Endothelial cell of umbilical vein (primary cell): ENCODE measurements around the gene ZNF829. TPM values are rescaled to one million over a fixed set of nuclear protein-coding genes. Genes with fewer than 3 reads are reported as not detected.

Source experiments
- BruUV-seq: library from RNA; stranded (reverse); fragments of 400-500 nt; replicated peaks from 2 replicates; lab custom pipeline; 2021; lab: Mats Ljungman, UMichigan
- CTCF ChIA-PET: fragments of 300-600, 350-600 bp; sonication (Branson Sonifier 250); formaldehyde crosslinking; loops from one replicate; lab custom pipeline; 2021; ENCODE audit warnings: antibody characterized with exemption, inconsistent platforms; lab: Charles Lee
- POLR2A ChIA-PET: fragments of 300-600, 350-600 bp; sonication (Branson Sonifier 250); formaldehyde crosslinking; loops from one replicate; lab custom pipeline; 2021; ENCODE audit warnings: antibody characterized with exemption, inconsistent platforms; lab: Charles Lee
- DNase-seq: peaks from one replicate; pipeline ENCODE4 v3.0.0-alpha.2; 2011; ENCODE audit warnings: low read depth, low spot score
- FAIRE-seq: peaks from 2 replicates; lab custom pipeline; 2011; peaks lifted over from hg19 to GRCh38; lab: Jason Lieb, UNC
- H2AFZ ChIP-seq: 2 replicates; pipeline ENCODE4 v1.6.0; 2012; ENCODE audit warnings: low read depth, low read length, control low read depth, inconsistent platforms
- H3K27ac ChIP-seq: 2 replicates; pipeline ENCODE4 v1.5.1; 2011; ENCODE audit warnings: low read depth, mild to moderate bottlenecking, control low read depth, low read length, moderate library complexity; ENCODE audit not compliant: insufficient read depth
- H3K27me3 ChIP-seq, 2 experiments: 2 replicates each; pipeline versions ENCODE4 v1.6.0 to v1.6.1; 2011; ENCODE audit warnings: low read length in 2 of 2, mixed read lengths in 1 of 2; ENCODE audit not compliant: control insufficient read depth in 2 of 2, insufficient read depth in 2 of 2
- H3K36me3 ChIP-seq, 2 experiments: 2 replicates in 1 of 2; 3 replicates in 1 of 2; pipeline ENCODE4 v1.5.1; 2011; ENCODE audit warnings: low read length in 2 of 2, mild to moderate bottlenecking in 1 of 2, moderate library complexity in 1 of 2; ENCODE audit not compliant: control insufficient read depth in 2 of 2, insufficient read depth in 2 of 2; ENCODE audit errors: extremely low read depth in 1 of 2
- H3K4me1 ChIP-seq: 3 replicates; pipeline ENCODE4 v1.5.1; 2011; ENCODE audit warnings: mild to moderate bottlenecking, low read length; ENCODE audit not compliant: control insufficient read depth, insufficient read depth; ENCODE audit errors: extremely low read depth
- H3K4me2 ChIP-seq: 2 replicates; pipeline ENCODE4 v1.6.1; 2011; ENCODE audit warnings: low read length, control low read depth, mixed read lengths; ENCODE audit not compliant: insufficient read depth
- H3K4me3 ChIP-seq, 3 experiments: fragments of 200-600 bp in 1 of 3; sonication (generic), shearing (Covaris generic) in 1 of 3; replicated peaks in 1 of 3; 2 replicates each; pipeline ENCODE4 v1.5.1; 2011 to 2016; ENCODE audit warnings: control low read depth in 3 of 3, low read length in 3 of 3, mild to moderate bottlenecking in 2 of 3, inconsistent platforms in 1 of 3, low read depth in 1 of 3, moderate library complexity in 1 of 3; ENCODE audit not compliant: insufficient read depth in 1 of 3
- H3K79me2 ChIP-seq: 2 replicates; pipeline ENCODE4 v1.6.0; 2012; ENCODE audit warnings: low read length, inconsistent platforms; ENCODE audit not compliant: control insufficient read depth, insufficient read depth
- H3K9ac ChIP-seq: replicated peaks from 2 replicates; pipeline ENCODE3; 2011; ENCODE audit warnings: low read length, control low read depth; ENCODE audit not compliant: insufficient read depth; ENCODE audit errors: extremely low read depth
- H3K9me1 ChIP-seq: replicated peaks from 3 replicates; pipeline ENCODE4 v1.6.0; 2011; ENCODE audit warnings: mild to moderate bottlenecking, low read length; ENCODE audit not compliant: control insufficient read depth, insufficient read depth; ENCODE audit errors: extremely low read depth
- H3K9me3 ChIP-seq: replicated peaks from 2 replicates; pipeline ENCODE4 v1.5.1; 2012; ENCODE audit warnings: low read length, inconsistent platforms; ENCODE audit not compliant: control insufficient read depth, insufficient read depth
- H4K20me1 ChIP-seq: replicated peaks from 2 replicates; pipeline ENCODE3; 2011; ENCODE audit warnings: mild to moderate bottlenecking, low read length; ENCODE audit not compliant: control insufficient read depth, insufficient read depth; ENCODE audit errors: extremely low read depth
- EZH2 ChIP-seq: IDR thresholded peaks from 2 replicates; pipeline ENCODE4 v1.6.1; 2012; ENCODE audit warnings: borderline replicate concordance, low read depth, mild to moderate bottlenecking, moderate library complexity, low read length, inconsistent platforms; ENCODE audit not compliant: severe bottlenecking
- FOS ChIP-seq: IDR thresholded peaks from 2 replicates; pipeline ENCODE4 v1.6.1; 2011; ENCODE audit warnings: mild to moderate bottlenecking, low read length, moderate library complexity, borderline replicate concordance; ENCODE audit not compliant: insufficient read depth
- GATA2 ChIP-seq: IDR thresholded peaks from 2 replicates; pipeline ENCODE4 v1.7.0; 2011; ENCODE audit warnings: low read depth, mild to moderate bottlenecking, moderate library complexity, mixed read lengths, low read length; ENCODE audit not compliant: insufficient read length, insufficient read depth
- JUN ChIP-seq: IDR thresholded peaks from 2 replicates; pipeline ENCODE4 v1.6.1; 2011; ENCODE audit warnings: borderline replicate concordance, low read depth; ENCODE audit not compliant: insufficient read length, insufficient read depth
- MAX ChIP-seq: IDR thresholded peaks from 2 replicates; pipeline ENCODE4 v1.6.1; 2011; ENCODE audit not compliant: insufficient read depth, insufficient read length
- MYC ChIP-seq: IDR thresholded peaks from one replicate; pipeline ENCODE4 v1.6.1; 2011; ENCODE audit warnings: mild to moderate bottlenecking, low read depth, low read length
- POLR2A ChIP-seq: IDR thresholded peaks from 2 replicates; pipeline ENCODE4 v1.6.1; 2012; ENCODE audit warnings: low read depth, mild to moderate bottlenecking, control low read depth, low read length
- POLR2AphosphoS5 ChIP-seq: IDR thresholded peaks from 2 replicates; pipeline ENCODE4 v1.6.1; 2012; ENCODE audit warnings: low read depth, mild to moderate bottlenecking, control low read depth, low read length, moderate library complexity; ENCODE audit not compliant: insufficient read depth
- dilution Hi-C: fragments of 300-500 bp; cut with MboI; formaldehyde crosslinking; loops from one replicate; pipeline ENCODE4 v1.15.0; 2019; ENCODE audit warnings: low sequenced_read_pairs; ENCODE audit not compliant: extremely low pct_ligation_motif_present
- intact Hi-C: fragments of 100-400 bp; cut with micrococcal nuclease; formaldehyde crosslinking; loops from one replicate; pipeline ENCODE4 v1.10.0; 2022
- polyA plus RNA-seq, 4 experiments: library from polyadenylated mRNA; depleted of rRNA in 3 of 4; stranded (reverse) in 3 of 4; unstranded in 1 of 4; fragments of >200 nt; gene quantifications; 2 replicates each; pipeline versions ENCODE4 v1.2.1 to v1.2.3, GENCODE V29; 2011 to 2012; ENCODE audit warnings: missing spikeins in 1 of 4
- total RNA-seq: library from RNA; stranded (reverse); gene quantifications from 2 replicates; pipeline ENCODE4 v1.2.3, GENCODE V29; 2021

The ZNF829 gene
- total and polyA plus RNA-seq, 2 donors (not counting 3 experiments of a cell fraction or from before 2014, with no cell fraction given), result 0.47 to 1.3 TPM

GRCh38 chr19:36939153-36939552, 23.1 kb upstream of the ZNF829 start:
- ChIA-PET POLR2A (no interaction called here), CTCF (no interaction called here)
- H3K9me1 ChIP-seq, result no peaks in the 10 kb centered on the region
- no peaks in the 10 kb centered on the region for H3K79me2 ChIP-seq
- H3K4me3 ChIP-seq, result no peak overlapping the region
- no peaks in the 10 kb centered on the region for H4K20me1 ChIP-seq
- H3K27ac ChIP-seq, result no peak overlapping the region
- DNase-seq (no peak), FAIRE-seq (no peak)
- H3K4me2 ChIP-seq, result no peak overlapping the region
- H3K4me1 ChIP-seq, result no peaks in the 10 kb centered on the region
- no peaks in the 10 kb centered on the region for H3K9me3 ChIP-seq
- no peak overlapping the region for H2AFZ ChIP-seq
- H3K27me3 ChIP-seq, result no peaks in the 10 kb centered on the region
- TF ChIP-seq POLR2AphosphoS5 (no peak), MYC (no peak), JUN (no peak)
- dilution Hi-C loops, result no loop called here
- no TSS peak for BruUV-seq
- intact Hi-C loops, result no loop called here
- H3K36me3 ChIP-seq, result peaks cover 0 to 3% of the 10 kb centered on the region in 2 experiments
- H3K9ac ChIP-seq, result no peak overlapping the region

GRCh38 chr19:36931684-36932083, 15.6 kb upstream of the ZNF829 start:
- DNase-seq (no peak), FAIRE-seq (no peak)
- BruUV-seq, result no TSS peak
- dilution Hi-C loops (no loop called here), intact Hi-C loops (no loop called here)
- ChIA-PET POLR2A (no interaction called here), CTCF (no interaction called here)
- Histone ChIP-seq H2AFZ (no peak overlapping the region), H3K27ac (no peak overlapping the region), H3K9me3 (no peaks in the 10 kb centered on the region), H3K9ac (no peak overlapping the region), H3K79me2 (no peaks in the 10 kb centered on the region), H4K20me1 (no peaks in the 10 kb centered on the region), H3K4me1 (no peaks in the 10 kb centered on the region), H3K36me3 (no peaks in the 10 kb centered on the region), H3K27me3 (no peaks in the 10 kb centered on the region), H3K4me3 (no peak overlapping the region), H3K4me2 (no peak overlapping the region), H3K9me1 (no peaks in the 10 kb centered on the region)
- TF ChIP-seq EZH2, result no peak
- TF ChIP-seq MAX, result no peak
- no peak for TF ChIP-seq POLR2AphosphoS5
- no peak for TF ChIP-seq POLR2A
- TF ChIP-seq JUN, result no peak
- TF ChIP-seq FOS, result no peak
- no peak for TF ChIP-seq GATA2
- no peak for TF ChIP-seq MYC
